H1 (cell line): ENCODE results near the gene OPCML. TPM values are rescaled to one million over a fixed set of nuclear protein-coding genes. Genes with fewer than 3 reads are reported as not detected.

Experiments used
- CTCF ChIA-PET: fragments of 300-600 bp; sonication (Branson Sonifier 250); formaldehyde crosslinking; loops from one replicate; lab custom pipeline; 2021; ENCODE audit not compliant: partially characterized antibody; lab: Charles Lee
- POLR2A ChIA-PET: fragments of 300-600 bp; sonication (Branson Sonifier 250); formaldehyde crosslinking; loops from one replicate; lab custom pipeline; 2021; ENCODE audit warnings: inconsistent platforms; ENCODE audit not compliant: partially characterized antibody; lab: Charles Lee
- DNase-seq, 2 experiments: peaks; one replicate each; pipeline versions ENCODE4 v3.0.0 to v3.0.0-alpha.2; 2010 to 2022; ENCODE audit warnings: low spot score in 2 of 2, low read depth in 1 of 2, mixed read lengths in 1 of 2
- FAIRE-seq: peaks from 2 replicates; lab custom pipeline; 2011; peaks lifted over from hg19 to GRCh38; lab: Jason Lieb, UNC
- H2AFZ ChIP-seq: 2 replicates; pipeline ENCODE4 v1.8.1; 2012; ENCODE audit warnings: low read length, inconsistent platforms
- H2AK5ac ChIP-seq: 2 replicates; pipeline ENCODE4 v1.6.1; 2013; ENCODE audit warnings: low read depth, low read length
- H2BK120ac ChIP-seq: replicated peaks from 2 replicates; pipeline ENCODE3; 2013; ENCODE audit warnings: low read depth, low read length, inconsistent platforms
- H2BK12ac ChIP-seq: 2 replicates; pipeline ENCODE4 v1.6.1; 2013; ENCODE audit warnings: low read depth, low read length
- H2BK15ac ChIP-seq: 2 replicates; pipeline ENCODE4 v1.6.1; 2013; ENCODE audit warnings: low read length
- H2BK20ac ChIP-seq: 2 replicates; pipeline ENCODE4 v1.6.1; 2013; ENCODE audit warnings: low read length
- H2BK5ac ChIP-seq: 2 replicates; pipeline ENCODE4 v1.6.1; 2013; ENCODE audit warnings: low read depth, low read length
- H3K14ac ChIP-seq: 2 replicates; pipeline ENCODE4 v1.6.1; 2013; ENCODE audit warnings: inconsistent platforms; ENCODE audit not compliant: insufficient read length
- H3K18ac ChIP-seq: 2 replicates; pipeline ENCODE4 v1.6.1; 2013; ENCODE audit warnings: low read length; ENCODE audit errors: extremely low read depth
- H3K23ac ChIP-seq: 2 replicates; pipeline ENCODE4 v1.6.1; 2013; ENCODE audit warnings: inconsistent platforms; ENCODE audit not compliant: insufficient read length
- H3K23me2 ChIP-seq: 2 replicates; pipeline ENCODE4 v1.6.1; 2013; ENCODE audit warnings: low read depth, low read length
- H3K27ac ChIP-seq: 2 replicates; pipeline ENCODE4 v1.6.1; 2011; ENCODE audit warnings: low read depth, low read length, inconsistent platforms
- H3K27me3 ChIP-seq, 4 experiments: replicated peaks in 1 of 4; 1 replicate in 1 of 4; 2 replicates in 3 of 4; pipeline versions ENCODE4 v1.6.1 to v1.8.1; 2011 to 2013; ENCODE audit warnings: low read length in 3 of 4, mild to moderate bottlenecking in 3 of 4, inconsistent platforms in 2 of 4, mixed read lengths in 2 of 4, moderate library complexity in 1 of 4; ENCODE audit not compliant: control insufficient read depth in 3 of 4, insufficient read depth in 3 of 4; ENCODE audit errors: extremely low read depth in 1 of 4
- H3K36me3 ChIP-seq, 4 experiments: 2 replicates each; pipeline versions ENCODE4 v1.6.1 to v1.8.1; 2011 to 2013; ENCODE audit warnings: mild to moderate bottlenecking in 4 of 4, low read length in 3 of 4, moderate library complexity in 2 of 4, control low read depth in 1 of 4, inconsistent platforms in 1 of 4; ENCODE audit not compliant: insufficient read depth in 4 of 4, control insufficient read depth in 2 of 4
- H3K4ac ChIP-seq: replicated peaks from 2 replicates; pipeline ENCODE3; 2013; ENCODE audit warnings: low read length, low read depth, mixed read lengths, inconsistent platforms; ENCODE audit not compliant: insufficient read length
- H3K4me1 ChIP-seq, 4 experiments: replicated peaks in 1 of 4; 1 replicate in 1 of 4; 2 replicates in 3 of 4; pipeline versions ENCODE4 v1.6.1 to v1.8.1; 2011 to 2013; ENCODE audit warnings: low read length in 3 of 4, inconsistent platforms in 2 of 4, mixed read lengths in 1 of 4; ENCODE audit not compliant: insufficient read depth in 4 of 4, control insufficient read depth in 3 of 4
- H3K4me2 ChIP-seq, 2 experiments: 2 replicates each; pipeline versions ENCODE4 v1.6.1 to v1.8.1; 2011 to 2013; ENCODE audit warnings: low read depth in 2 of 2, low read length in 2 of 2, control low read depth in 1 of 2, inconsistent platforms in 1 of 2, mild to moderate bottlenecking in 1 of 2; ENCODE audit not compliant: insufficient read depth in 1 of 2
- H3K4me3 ChIP-seq, 4 experiments: fragments of 200-600, 300-600 bp in 1 of 4; sonication (generic), shearing (Covaris generic), sonication (Bioruptor Twin) in 1 of 4; 2 replicates each; pipeline versions ENCODE4 v1.5.1 to v1.8.1; 2011 to 2016; ENCODE audit warnings: low read length in 4 of 4, low read depth in 3 of 4, control low read depth in 2 of 4, inconsistent platforms in 2 of 4, mild to moderate bottlenecking in 2 of 4, mixed read lengths in 1 of 4, moderate library complexity in 1 of 4; ENCODE audit not compliant: insufficient read depth in 2 of 4; ENCODE audit errors: extremely low read depth in 1 of 4
- H3K56ac ChIP-seq: replicated peaks from 2 replicates; pipeline ENCODE3; 2013; ENCODE audit warnings: low read depth, mild to moderate bottlenecking, mixed read lengths, low read length, inconsistent platforms; ENCODE audit not compliant: insufficient read length
- H3K79me1 ChIP-seq: 2 replicates; pipeline ENCODE4 v1.6.1; 2013; ENCODE audit warnings: low read depth, low read length, control low read depth
- H3K79me2 ChIP-seq, 2 experiments: 2 replicates each; pipeline versions ENCODE4 v1.6.1 to v1.8.1; 2012 to 2013; ENCODE audit warnings: low read length in 2 of 2, mild to moderate bottlenecking in 2 of 2, inconsistent platforms in 1 of 2; ENCODE audit not compliant: insufficient read depth in 2 of 2, control insufficient read depth in 1 of 2
- H3K9ac ChIP-seq, 4 experiments: replicated peaks in 1 of 4; 1 replicate in 1 of 4; 2 replicates in 3 of 4; pipeline versions ENCODE4 v1.6.1 to v1.8.1; 2011 to 2013; ENCODE audit warnings: low read depth in 3 of 4, low read length in 3 of 4, control low read depth in 2 of 4, mild to moderate bottlenecking in 2 of 4, moderate library complexity in 2 of 4, inconsistent platforms in 1 of 4; ENCODE audit errors: extremely low read depth in 1 of 4
- H3K9me3 ChIP-seq, 2 experiments: 2 replicates each; pipeline versions ENCODE4 v1.6.1 to v1.8.1; 2012 to 2013; ENCODE audit warnings: mild to moderate bottlenecking in 2 of 2, moderate library complexity in 2 of 2, control low read depth in 1 of 2, inconsistent platforms in 1 of 2, low read depth in 1 of 2, low read length in 1 of 2, mixed read lengths in 1 of 2; ENCODE audit not compliant: insufficient read depth in 2 of 2
- H4K20me1 ChIP-seq, 2 experiments: replicated peaks in 1 of 2; 2 replicates each; pipeline versions ENCODE3 to v1.8.1; 2011 to 2013; ENCODE audit warnings: inconsistent platforms in 2 of 2, low read length in 2 of 2, mild to moderate bottlenecking in 1 of 2; ENCODE audit not compliant: insufficient read depth in 2 of 2, control insufficient read depth in 1 of 2
- H4K5ac ChIP-seq: 2 replicates; pipeline ENCODE4 v1.6.1; 2013; ENCODE audit warnings: low read length, low read depth, mixed read lengths, inconsistent platforms; ENCODE audit not compliant: insufficient read length
- H4K8ac ChIP-seq: 2 replicates; pipeline ENCODE4 v1.8.0; 2013; ENCODE audit warnings: mild to moderate bottlenecking, moderate library complexity, low read length, inconsistent platforms; ENCODE audit not compliant: insufficient read depth; ENCODE audit errors: extremely low read depth
- H4K91ac ChIP-seq: replicated peaks from 2 replicates; pipeline ENCODE3; 2013; ENCODE audit warnings: low read length, mixed read lengths, inconsistent platforms; ENCODE audit not compliant: insufficient read length
- ATF3 ChIP-seq: IDR thresholded peaks from 2 replicates; pipeline ENCODE4 v1.6.1; 2011; ENCODE audit warnings: low read depth, mild to moderate bottlenecking, low read length; ENCODE audit not compliant: insufficient read depth
- BACH1 ChIP-seq: IDR thresholded peaks from 2 replicates; pipeline ENCODE4 v1.6.1; 2012; ENCODE audit warnings: low read length, improper control_type of control experiment
- CEBPB ChIP-seq: IDR thresholded peaks from 2 replicates; pipeline ENCODE4 v1.6.1; 2012; ENCODE audit warnings: low read depth, low read length
- GABPA ChIP-seq: IDR thresholded peaks from 2 replicates; pipeline ENCODE4 v1.6.1; 2011; ENCODE audit warnings: mild to moderate bottlenecking, low read length, moderate library complexity, borderline replicate concordance; ENCODE audit not compliant: insufficient read depth
- JUND ChIP-seq: IDR thresholded peaks from 2 replicates; pipeline ENCODE4 v1.6.1; 2011; ENCODE audit warnings: mild to moderate bottlenecking, improper control_type of control experiment, low read length
- KDM4A ChIP-seq: IDR thresholded peaks from one replicate; pipeline ENCODE4 v1.7.1; 2012; ENCODE audit warnings: low read depth, mild to moderate bottlenecking, moderate library complexity, low read length, inconsistent platforms; ENCODE audit not compliant: severe bottlenecking
- SIN3A ChIP-seq, 2 experiments: IDR thresholded peaks in 1 of 2; conservative IDR thresholded peaks in 1 of 2; 2 replicates each; pipeline ENCODE4 v1.6.1; 2011 to 2012; ENCODE audit warnings: low read length in 2 of 2, improper control_type of control experiment in 1 of 2, low read depth in 1 of 2, mild to moderate bottlenecking in 1 of 2
- WGBS, 2 experiments: shearing (Covaris generic) in 1 of 2; methylation state at CpG; one replicate each; pipeline versions ENCODE4 v1.1.6 to v1.1.7; 2013 to 2015; ENCODE audit warnings: low lambda C conversion rate in 2 of 2, mixed read lengths in 2 of 2, inconsistent platforms in 1 of 2, low coverage in 1 of 2, missing lambda C conversion rate in 1 of 2; ENCODE audit not compliant: insufficient replicate concordance in 2 of 2, insufficient coverage in 1 of 2, insufficient read length in 1 of 2; ENCODE audit errors: extremely low coverage in 1 of 2, missing lambda C conversion rate in 1 of 2; 5-methylcytosine and 5-hydroxymethylcytosine counted together
- polyA plus RNA-seq, 7 experiments: library from polyadenylated mRNA; depleted of rRNA in 3 of 7; stranded (reverse) in 5 of 7; unstranded in 2 of 7; fragments of >200 nt in 5 of 7; fragments of 200-250 nt in 2 of 7; gene quantifications; 1 replicate in 5 of 7; 2 replicates in 1 of 7; 4 replicates in 1 of 7; pipeline versions ENCODE4 v1.2.1 to v1.2.3, GENCODE V29; 2011 to 2013; ENCODE audit warnings: missing spikeins in 2 of 7, mixed read lengths in 2 of 7
- total RNA-seq: library from RNA; stranded (reverse); fragmentation: NEBNext Ultra II Directional; extraction: Animal tissue kit (Norgen Biotek cat#: 25700); gene quantifications from 2 replicates; pipeline ENCODE4 v1.2.1, GENCODE V29; 2021
- TF ChIP-seq, protein P1 (sequence below): IDR thresholded peaks from 2 replicates; pipeline ENCODE4 v1.6.1; 2012; ENCODE audit warnings: inconsistent platforms
- TF ChIP-seq, protein P2 (sequence below): IDR thresholded peaks from 2 replicates; pipeline ENCODE4 v1.6.1; 2011; ENCODE audit warnings: low read length, improper control_type of control experiment

Gene OPCML
- total and polyA plus RNA-seq, 2 of the 8 experiments (the other 6 are each of a cell fraction or from before 2014, with no cell fraction given) = 2.3 to 3.1 TPM

DNA sequence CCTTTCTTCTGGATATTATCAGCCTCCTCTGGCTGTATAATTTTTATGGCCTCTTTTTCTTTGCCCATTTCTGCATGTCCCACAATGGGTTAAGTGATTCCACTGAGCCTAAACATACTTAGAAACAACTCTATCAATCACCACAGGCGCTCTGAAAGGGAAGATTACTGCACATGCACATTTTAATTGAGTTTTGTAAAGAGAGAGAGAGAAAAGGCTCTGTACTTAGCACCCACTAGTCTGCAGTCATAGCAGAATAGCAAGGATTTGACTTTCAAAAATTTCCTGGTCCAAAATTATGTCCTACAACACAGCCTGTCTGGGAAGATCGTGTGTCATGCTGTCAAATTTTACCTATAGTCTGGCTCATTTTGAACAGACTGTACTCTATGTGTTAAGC lies 758.5 kb downstream of the OPCML start:
- FAIRE-seq = no peak
- H3K18ac ChIP-seq = no peak overlapping the region
- no peaks in the 10 kb centered on the region for H4K20me1 ChIP-seq
- H3K4me3 ChIP-seq = no peak overlapping the region
- no peaks in the 10 kb centered on the region for H3K79me1 ChIP-seq
- no peaks in the 10 kb centered on the region for H3K79me2 ChIP-seq
- peaks cover 3 to 17% (median 11%) of the 10 kb centered on the region in 4 experiments; a peak in 6 of 7 replicates for H3K4me1 ChIP-seq
- no peak overlapping the region for H2AFZ ChIP-seq
- 70% methylated on average over 2 of the region's 2 CpGs; no CpG with 5 or more reads in 1 of the 2 experiments for WGBS, 2 experiments
- no peak overlapping the region for H3K9ac ChIP-seq
- no peak overlapping the region for H3K27ac ChIP-seq
- no peak overlapping the region for H4K8ac ChIP-seq
- H3K27me3 ChIP-seq = no peaks in the 10 kb centered on the region
- H4K91ac ChIP-seq = no peak overlapping the region
- H2AK5ac ChIP-seq = no peak overlapping the region
- no peak overlapping the region for H2BK12ac ChIP-seq
- no peak overlapping the region for H2BK15ac ChIP-seq
- H3K23me2 ChIP-seq = no peaks in the 10 kb centered on the region
- no peak overlapping the region for H3K56ac ChIP-seq
- H3K14ac ChIP-seq = no peak overlapping the region
- H2BK20ac ChIP-seq = no peak overlapping the region
- CTCF ChIA-PET = interaction anchor here (0.9 kb wide), 1 partner anchor 10 kb away, joined by 4 read pairs; no protein-coding TSS in a partner anchor
- DNase-seq = no peak
- H3K9me3 ChIP-seq = no peaks in the 10 kb centered on the region
- no peak overlapping the region for H3K23ac ChIP-seq
- no peak overlapping the region for H4K5ac ChIP-seq
- H2BK5ac ChIP-seq = no peak overlapping the region
- POLR2A ChIA-PET = no interaction called here
- H2BK120ac ChIP-seq = no peak overlapping the region
- H3K36me3 ChIP-seq = no peaks in the 10 kb centered on the region
- no peak overlapping the region for H3K4me2 ChIP-seq
- no peak overlapping the region for H3K4ac ChIP-seq
- TF ChIP-seq KDM4A (no peak), CEBPB (no peak), SIN3A (conservative IDR thresholded peaks at IDR 0.05 in 1 of 2, IDR thresholded peaks at IDR 0.05 in 1 of 2; ENCODE audit: low read depth in 1 of 2, low read length in 2 of 2) (no peak), JUND (no peak), ATF3 (no peak), BACH1 (no peak), GABPA (no peak)
- TF ChIP-seq, protein P1, sequence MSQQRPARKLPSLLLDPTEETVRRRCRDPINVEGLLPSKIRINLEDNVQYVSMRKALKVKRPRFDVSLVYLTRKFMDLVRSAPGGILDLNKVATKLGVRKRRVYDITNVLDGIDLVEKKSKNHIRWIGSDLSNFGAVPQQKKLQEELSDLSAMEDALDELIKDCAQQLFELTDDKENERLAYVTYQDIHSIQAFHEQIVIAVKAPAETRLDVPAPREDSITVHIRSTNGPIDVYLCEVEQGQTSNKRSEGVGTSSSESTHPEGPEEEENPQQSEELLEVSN = no peak
- TF ChIP-seq, protein P2, sequence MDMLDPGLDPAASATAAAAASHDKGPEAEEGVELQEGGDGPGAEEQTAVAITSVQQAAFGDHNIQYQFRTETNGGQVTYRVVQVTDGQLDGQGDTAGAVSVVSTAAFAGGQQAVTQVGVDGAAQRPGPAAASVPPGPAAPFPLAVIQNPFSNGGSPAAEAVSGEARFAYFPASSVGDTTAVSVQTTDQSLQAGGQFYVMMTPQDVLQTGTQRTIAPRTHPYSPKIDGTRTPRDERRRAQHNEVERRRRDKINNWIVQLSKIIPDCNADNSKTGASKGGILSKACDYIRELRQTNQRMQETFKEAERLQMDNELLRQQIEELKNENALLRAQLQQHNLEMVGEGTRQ = no peak
